Endodermal cell (in vitro differentiated cells): ENCODE results near the gene SLC45A1. TPM values are rescaled to one million over a fixed set of nuclear protein-coding genes. Genes with fewer than 3 reads are reported as not detected.
"Not testable (repeated sequence)": the region's sequence is repeated elsewhere in the genome, so short reads cannot be mapped to it uniquely, and the experiment has no call there.

Source experiments
- DNase-seq: peaks from one replicate; pipeline ENCODE4 v3.0.0-alpha.2; 2017
- H3K27ac ChIP-seq: 2 replicates; pipeline ENCODE4 v1.5.1; 2013; ENCODE audit warnings: mild to moderate bottlenecking, low read depth, low read length, moderate library complexity
- H3K27me3 ChIP-seq: 2 replicates; pipeline ENCODE4 v1.6.1; 2013; ENCODE audit warnings: mild to moderate bottlenecking, low read length, moderate library complexity; ENCODE audit not compliant: insufficient read depth, control insufficient read depth, poor library complexity, severe bottlenecking
- H3K36me3 ChIP-seq: 2 replicates; pipeline ENCODE4 v1.7.0; 2013; ENCODE audit warnings: mild to moderate bottlenecking, low read length, moderate library complexity; ENCODE audit not compliant: control insufficient read depth, insufficient read depth
- H3K4me1 ChIP-seq: one replicate; pipeline ENCODE4 v1.7.0; 2013; ENCODE audit warnings: low read length; ENCODE audit not compliant: control insufficient read depth, insufficient read depth
- H3K4me3 ChIP-seq: 2 replicates; pipeline ENCODE4 v1.5.1; 2013; ENCODE audit warnings: mild to moderate bottlenecking, low read length, moderate library complexity
- H3K9ac ChIP-seq: 2 replicates; pipeline ENCODE4 v1.6.1; 2013; ENCODE audit warnings: mild to moderate bottlenecking, low read length, moderate library complexity; ENCODE audit not compliant: poor library complexity, severe bottlenecking; ENCODE audit errors: extremely low read depth
- H3K9me3 ChIP-seq: 2 replicates; pipeline ENCODE4 v1.6.1; 2013; ENCODE audit warnings: mild to moderate bottlenecking, low read length, moderate library complexity; ENCODE audit not compliant: control insufficient read depth
- H3K27ac Mint-ChIP-seq: 2 replicates; pipeline ENCODE4 v1.8.0; 2020; ENCODE audit warnings: mixed read lengths
- H3K27me3 Mint-ChIP-seq: 2 replicates; pipeline ENCODE4 v1.8.0; 2021; ENCODE audit warnings: mild to moderate bottlenecking, mixed read lengths; ENCODE audit not compliant: insufficient read depth
- H3K36me3 Mint-ChIP-seq: 2 replicates; pipeline ENCODE4 v1.8.0; 2020; ENCODE audit warnings: low read depth, mixed read lengths
- H3K4me1 Mint-ChIP-seq: 2 replicates; pipeline ENCODE4 v1.8.0; 2020; ENCODE audit warnings: mixed read lengths
- H3K4me3 Mint-ChIP-seq: 2 replicates; pipeline ENCODE4 v1.8.0; 2020; ENCODE audit warnings: mild to moderate bottlenecking, moderate library complexity, mixed read lengths
- H3K9me3 Mint-ChIP-seq: 2 replicates; pipeline ENCODE4 v1.8.0; 2020; ENCODE audit warnings: mild to moderate bottlenecking, mixed read lengths
- CTCF ChIP-seq: fragments of 200-600 bp; sonication (generic); conservative IDR thresholded peaks from 2 replicates; pipeline ENCODE4 v1.5.0; 2021; ENCODE audit warnings: antibody characterized with exemption, mild to moderate bottlenecking
- WGBS, 2 experiments: methylation state at CpG; one replicate each; pipeline versions ENCODE4 v1.1.5 to v1.1.7; 2013; ENCODE audit warnings: missing lambda C conversion rate in 2 of 2, mixed read lengths in 1 of 2; ENCODE audit not compliant: insufficient coverage in 1 of 2, insufficient read length in 1 of 2; 5-methylcytosine and 5-hydroxymethylcytosine counted together
- total RNA-seq, 2 donors: library from RNA; stranded (reverse); fragmentation: NEBNext Ultra II Directional in 1 of 2; extraction: Animal tissue kit (Norgen Biotek cat#: 25700) in 1 of 2; gene quantifications; 2 replicates in 1 of 2; 3 replicates in 1 of 2; pipeline ENCODE4 v1.2.1, GENCODE V29; 2021

Gene SLC45A1
- total RNA-seq, 2 donors from 2014 or later = 0.42 TPM; not detected in 1

GRCh38 chr1:8276173-8276914 is 41.6 kb upstream of the SLC45A1 start:
- Histone ChIP-seq H3K36me3 (no peaks in the 10 kb centered on the region), H3K4me3 (no peak overlapping the region), H3K9me3 (no peaks in the 10 kb centered on the region), H3K27ac (no peak overlapping the region), H3K9ac (no peak overlapping the region), H3K27me3 (no peaks in the 10 kb centered on the region), H3K4me1 (no peaks in the 10 kb centered on the region)
- H3K27me3 Mint-ChIP-seq = no peaks in the 10 kb centered on the region
- no peak for DNase-seq
- no peaks in the 10 kb centered on the region for H3K4me1 Mint-ChIP-seq
- 92 to 96% methylated on average over 17 to 21 of the region's 21 CpGs for WGBS, 2 experiments
- no peak for TF ChIP-seq CTCF
- no peak overlapping the region for H3K4me3 Mint-ChIP-seq
- no peaks in the 10 kb centered on the region for H3K9me3 Mint-ChIP-seq
- H3K27ac Mint-ChIP-seq = no peak overlapping the region
- H3K36me3 Mint-ChIP-seq = no peaks in the 10 kb centered on the region

GRCh38 chr1:8276932-8277331 is 41.0 kb upstream of the SLC45A1 start:
- Histone ChIP-seq H3K4me3 (no peak overlapping the region), H3K27ac (no peak overlapping the region), H3K9me3 (no peaks in the 10 kb centered on the region), H3K36me3 (no peaks in the 10 kb centered on the region), H3K27me3 (no peaks in the 10 kb centered on the region), H3K9ac (no peak overlapping the region), H3K4me1 (no peaks in the 10 kb centered on the region)
- whole genome bisulfite sequencing, 2 experiments = 79 to 91% methylated on average over 2 to 4 of the region's 4 CpGs
- no peak for TF ChIP-seq CTCF
- Mint-ChIP-seq H3K4me1 (peaks cover 1% of the 10 kb centered on the region), H3K4me3 (no peak overlapping the region), H3K27ac (no peak overlapping the region), H3K27me3 (no peaks in the 10 kb centered on the region), H3K9me3 (no peaks in the 10 kb centered on the region), H3K36me3 (no peaks in the 10 kb centered on the region)
- no peak for DNase-seq

GRCh38 chr1:8278677-8279076 is 39.2 kb upstream of the SLC45A1 start:
- H3K27ac ChIP-seq, H3K4me3 ChIP-seq, H3K4me1 ChIP-seq, H3K36me3 Mint-ChIP-seq, H3K9me3 ChIP-seq, H3K27me3 Mint-ChIP-seq, H3K9ac ChIP-seq, H3K36me3 ChIP-seq, H3K4me1 Mint-ChIP-seq, H3K4me3 Mint-ChIP-seq, H3K9me3 Mint-ChIP-seq, H3K27me3 ChIP-seq, DNase-seq, H3K27ac Mint-ChIP-seq: not testable (repeated sequence)
- 89 to 93% methylated on average over 7 to 8 of the region's 8 CpGs for WGBS, 2 experiments
